ENCODE data around the gene GRAMD1B.

Gene GRAMD1B

DNA sequence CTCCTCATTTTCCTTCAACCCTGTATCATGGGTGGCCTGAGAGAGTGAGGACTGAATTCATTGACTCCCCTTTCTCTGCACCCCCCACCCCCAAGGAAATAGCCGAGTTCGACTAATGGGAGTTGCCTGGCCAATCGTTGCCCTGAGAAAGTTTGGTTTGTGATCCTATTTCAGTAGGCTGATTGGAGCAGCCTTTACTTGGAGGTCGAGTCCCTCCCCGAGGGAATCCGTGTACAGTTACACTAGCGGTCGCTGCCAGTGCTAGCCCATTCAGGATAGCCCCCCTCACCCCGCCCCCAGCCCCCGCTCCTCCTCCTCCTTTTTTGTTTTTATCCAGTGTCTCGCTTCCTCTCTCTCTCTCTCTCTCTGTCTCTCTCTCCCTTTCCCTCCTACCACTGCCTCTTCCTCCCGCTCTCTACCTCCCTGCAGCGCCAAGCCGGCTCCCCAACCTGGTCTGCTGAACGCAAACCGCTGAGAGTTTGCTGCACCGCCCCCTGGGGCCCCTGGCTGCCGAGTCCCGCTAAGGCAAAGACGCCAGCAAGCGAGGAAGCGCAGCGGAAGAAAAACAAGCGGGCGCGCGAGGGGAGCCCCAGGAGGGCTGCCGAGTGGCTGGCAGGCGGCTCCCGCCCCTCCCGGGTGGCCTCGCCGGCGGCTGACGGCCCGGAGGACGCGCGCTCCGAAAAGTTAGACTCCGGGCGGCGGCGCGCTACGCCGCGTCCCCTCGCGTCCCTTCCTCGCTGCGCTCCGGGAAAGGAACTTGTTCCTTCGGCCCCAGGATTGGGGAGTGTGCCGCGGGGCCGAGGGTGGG, at the start of gene GRAMD1B:
Gene GRAMD1B, plus strand, starts transcription at position 357 of the 808 bp plus-strand sequence. CDS start 524 bp downstream, outside the sequence.
- DNase-seq (ENCODE audit: low read depth): peak; percentile 59

DNA sequence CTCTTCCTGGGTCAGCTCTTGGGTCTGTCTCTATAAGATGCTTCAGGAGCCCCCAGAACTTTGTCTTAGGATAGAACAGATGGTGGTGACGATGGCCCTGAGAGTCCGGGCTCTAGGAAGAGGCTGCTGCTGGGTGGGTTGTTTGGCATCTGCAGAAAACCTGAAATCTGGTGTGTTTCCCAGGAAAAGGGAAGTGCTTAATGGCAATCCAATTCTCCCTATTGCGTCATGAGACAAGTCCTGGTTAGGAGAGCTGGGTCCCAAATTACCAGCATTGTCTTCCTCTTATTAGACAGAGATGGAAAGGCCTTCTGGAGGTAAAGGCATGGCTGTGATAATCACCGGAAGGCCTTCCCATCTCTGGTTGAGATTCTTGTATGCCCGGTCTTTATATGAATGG, 48.9 kb upstream of the GRAMD1B start:
- no peak for DNase-seq (ENCODE audit: low read depth)

DNA sequence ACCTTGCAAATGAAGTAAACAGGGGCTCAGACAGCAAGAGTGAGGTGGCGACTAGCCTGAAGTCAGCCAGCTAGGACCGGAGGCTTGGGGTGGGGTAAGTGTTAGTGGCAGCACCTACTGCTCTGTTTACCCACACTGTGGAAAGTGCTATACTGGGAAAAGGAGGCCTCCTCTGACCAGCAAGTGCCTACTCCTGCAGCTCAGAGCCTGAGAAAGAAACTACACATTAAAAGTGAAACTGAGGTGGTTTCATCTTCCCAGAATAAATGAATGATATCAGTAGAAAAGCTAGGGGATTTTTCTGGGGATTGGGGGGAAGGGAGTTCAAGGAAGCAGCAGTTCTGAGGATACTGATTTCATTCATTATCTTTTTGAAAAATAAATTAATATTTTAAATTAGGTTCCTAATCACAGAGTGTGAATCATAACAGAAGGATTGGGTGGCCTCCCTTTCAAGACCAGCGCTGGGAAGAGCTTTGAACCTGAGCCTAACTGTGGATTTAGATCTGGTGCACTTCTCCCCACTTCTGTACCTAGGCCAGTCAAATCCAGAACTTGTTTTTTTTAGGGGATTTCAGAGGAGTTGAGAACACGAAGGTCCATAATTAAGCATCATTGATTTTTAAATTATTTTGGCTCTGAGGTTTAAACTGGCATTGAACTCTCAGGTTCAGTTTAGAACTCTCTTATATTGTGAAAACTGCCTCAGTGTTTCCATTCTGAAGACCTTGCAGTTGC, 48.1 kb upstream of the GRAMD1B start:
- DNase-seq (ENCODE audit: low read depth): no peak

DNA sequence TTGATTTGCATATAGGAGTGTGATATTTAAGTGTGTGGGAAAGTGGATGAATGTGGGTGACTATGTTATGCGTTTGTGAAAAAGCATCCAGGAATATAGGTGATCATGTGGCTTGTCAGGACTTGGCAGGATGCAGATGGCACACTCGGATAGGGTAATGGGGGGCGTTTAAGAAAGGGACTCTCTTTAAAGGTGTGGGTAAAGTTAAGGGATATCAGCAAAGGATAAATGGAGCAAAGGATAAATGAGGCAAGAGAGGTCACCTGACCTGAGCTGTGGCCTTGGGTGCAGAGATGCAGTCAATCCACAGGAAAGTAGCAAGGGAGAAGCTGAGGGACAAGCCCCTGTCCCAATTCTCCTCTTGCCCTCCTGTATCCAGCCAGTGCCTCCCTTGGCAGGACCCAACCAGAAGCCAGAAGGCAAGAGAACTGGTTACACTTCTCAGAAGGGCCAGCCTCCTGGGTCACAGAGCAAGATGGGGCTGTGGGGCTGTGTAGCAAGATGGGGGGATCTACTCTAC, 47.5 kb upstream of the GRAMD1B start:
- no peak for DNase-seq (ENCODE audit: low read depth)

DNA sequence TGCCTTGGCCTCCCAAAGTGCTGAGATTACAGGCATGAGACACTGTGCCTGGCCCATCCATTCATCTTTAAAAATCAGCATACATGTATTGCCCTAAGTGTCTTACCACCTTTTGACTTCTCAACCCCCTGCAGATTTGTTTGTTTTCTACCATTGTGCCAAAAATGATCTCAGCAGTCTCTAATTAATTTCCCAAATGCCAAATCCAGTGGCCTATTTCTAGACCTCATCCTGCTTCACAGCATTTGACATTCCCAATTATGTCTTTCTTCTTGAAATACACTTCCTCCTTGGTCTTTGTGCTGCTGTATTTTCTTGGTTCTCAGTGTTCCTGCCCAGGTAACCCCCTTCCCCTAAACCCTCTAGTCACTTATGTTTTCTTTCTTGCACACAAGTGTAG, 46.0 kb upstream of the GRAMD1B start:
- DNase-seq (ENCODE audit: low read depth): no peak

DNA sequence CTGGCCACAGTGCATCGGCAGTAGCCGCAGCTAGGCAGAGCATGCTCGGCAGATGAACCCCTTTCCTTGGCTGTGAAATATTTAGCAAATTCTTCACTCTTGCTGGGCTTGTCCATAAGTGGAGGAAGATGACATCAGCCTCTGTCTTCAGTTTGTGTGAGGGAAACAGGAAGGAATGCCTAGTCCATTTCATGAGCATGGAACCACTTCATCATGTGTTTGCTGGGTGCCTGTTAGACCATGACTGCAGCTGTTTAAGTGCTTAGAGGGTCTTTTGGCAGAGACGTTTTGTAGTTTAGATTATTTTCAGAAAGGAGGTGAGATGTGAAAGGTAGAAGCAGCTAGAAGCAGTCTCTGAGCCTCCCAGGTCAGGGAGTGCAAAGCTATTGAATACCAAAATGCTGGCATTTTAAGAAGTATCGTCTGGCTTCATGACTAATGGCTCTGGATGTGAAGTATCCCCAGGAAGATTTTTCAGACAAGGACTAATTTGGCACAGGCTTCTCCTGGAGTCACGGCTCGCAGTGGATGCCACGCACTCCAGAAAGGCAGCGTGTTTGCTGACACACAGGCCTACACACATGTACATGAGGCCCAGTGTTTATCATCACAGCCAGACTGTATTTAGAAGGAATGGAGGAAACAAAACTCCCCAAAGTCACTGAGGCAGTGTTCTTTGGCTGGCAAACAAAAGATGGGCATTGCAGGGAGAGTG, 43.1 kb upstream of the GRAMD1B start:
- no peak for DNase-seq (ENCODE audit: low read depth)

DNA sequence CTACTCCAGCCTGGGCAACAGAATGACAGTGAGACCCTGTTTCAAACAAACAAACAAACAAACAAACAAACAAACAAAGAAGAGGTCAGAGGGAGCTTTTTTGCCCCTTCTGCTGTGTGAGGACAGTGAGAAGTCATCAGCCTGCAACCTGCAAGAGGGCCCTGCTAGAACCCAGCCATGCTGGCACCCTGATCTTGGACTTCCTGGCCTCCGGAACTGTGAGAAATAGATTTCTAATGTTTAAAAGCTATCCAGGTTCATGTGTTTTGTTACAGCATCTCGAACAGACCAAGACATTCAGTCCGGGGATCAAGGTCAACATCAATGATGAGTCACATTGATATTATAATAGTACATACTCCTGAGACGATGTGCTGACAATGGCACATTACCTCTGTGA, 41.4 kb upstream of the GRAMD1B start:
- no peak for DNase-seq (ENCODE audit: low read depth)

DNA sequence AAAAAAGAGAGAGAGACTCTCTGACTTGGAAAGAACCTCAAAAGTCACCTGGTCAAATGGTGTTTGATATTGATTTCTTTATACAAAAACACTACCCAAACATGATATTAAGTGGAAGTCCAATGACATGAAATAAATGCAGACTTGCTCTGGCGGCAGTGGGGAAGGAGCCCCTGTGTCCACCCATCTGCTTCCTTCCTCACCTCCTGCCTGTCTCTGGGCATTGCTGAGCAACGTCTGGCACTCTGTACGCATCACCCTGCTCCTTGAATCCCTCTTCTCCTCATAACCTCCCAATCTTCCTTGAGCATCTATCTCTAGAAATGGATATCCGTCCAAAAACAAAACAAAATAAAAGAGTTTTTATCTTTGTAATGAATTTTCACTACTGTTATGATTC, 39.9 kb upstream of the GRAMD1B start:
- no peak for DNase-seq (ENCODE audit: low read depth)

DNA sequence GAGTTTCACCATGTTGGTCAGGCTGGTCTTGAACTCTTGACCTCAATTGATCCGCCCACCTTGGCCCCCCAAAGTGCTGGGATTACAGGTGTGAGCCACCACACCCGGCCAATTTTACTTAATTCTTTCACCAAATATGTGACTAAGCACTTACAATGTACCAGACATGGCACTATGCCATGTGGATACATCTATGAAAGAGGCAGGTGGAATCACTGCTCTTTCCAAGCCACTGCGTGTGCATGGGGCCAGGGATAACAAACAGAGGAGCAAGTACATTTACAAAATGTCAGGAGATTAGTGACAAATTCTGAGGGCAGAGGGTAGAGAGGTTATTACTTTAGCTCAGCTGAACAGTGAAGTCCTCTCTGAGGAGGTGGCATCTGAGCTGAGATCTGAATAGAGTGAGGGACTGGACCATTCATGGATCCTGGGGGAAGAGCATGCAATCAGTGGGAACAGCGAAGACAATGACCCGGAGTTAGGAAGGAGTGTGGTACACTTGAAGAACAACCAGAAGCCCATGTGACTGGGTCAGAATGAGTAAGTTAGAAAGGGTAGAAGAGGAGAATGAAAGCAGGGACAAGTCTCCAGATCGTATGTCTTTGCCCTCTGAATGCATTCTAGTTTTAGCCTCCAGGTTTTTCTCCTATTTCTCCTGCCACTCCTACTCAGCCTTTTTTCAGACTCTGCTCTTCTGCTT, 38.3 kb upstream of the GRAMD1B start:
- DNase-seq (ENCODE audit: low read depth): no peak

DNA sequence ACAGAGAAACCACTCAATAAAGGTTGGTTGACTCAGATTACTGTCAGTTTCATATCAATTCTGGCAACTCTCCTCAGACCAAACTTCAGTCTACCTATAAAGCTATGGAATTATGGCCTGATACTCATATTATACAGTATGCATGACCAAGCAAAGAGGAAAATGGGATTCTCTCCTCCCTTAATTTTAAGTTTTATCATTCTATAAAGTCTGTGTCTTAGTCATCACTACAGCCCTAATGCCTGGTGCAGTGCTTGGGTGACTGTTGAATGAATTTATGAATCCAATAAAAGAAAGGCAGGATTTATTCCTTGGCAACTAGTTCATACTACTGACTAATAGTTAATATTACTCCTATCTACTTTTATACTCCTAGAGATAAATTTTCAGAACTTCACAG, 37.6 kb upstream of the GRAMD1B start:
- no peak for DNase-seq (ENCODE audit: low read depth)

DNA sequence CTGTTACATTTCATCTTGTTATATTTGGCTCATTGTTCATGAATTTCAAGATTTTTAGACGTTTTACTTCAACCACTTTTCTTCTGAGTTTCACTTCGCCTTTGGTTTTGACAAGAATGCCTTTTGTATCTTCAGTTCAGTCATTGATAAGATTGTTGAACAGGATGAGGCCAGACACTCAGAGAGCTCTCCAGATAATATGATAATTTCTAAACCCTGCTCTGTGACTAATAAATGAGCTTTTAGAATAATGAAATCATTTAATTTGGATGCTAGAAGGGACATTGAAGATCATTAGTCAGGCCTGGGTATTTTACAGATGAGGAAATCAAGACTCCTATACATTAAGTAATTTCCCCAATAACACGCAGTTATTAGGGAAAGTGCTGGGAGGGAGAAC, 37.2 kb upstream of the GRAMD1B start:
- DNase-seq (ENCODE audit: low read depth): no peak

DNA sequence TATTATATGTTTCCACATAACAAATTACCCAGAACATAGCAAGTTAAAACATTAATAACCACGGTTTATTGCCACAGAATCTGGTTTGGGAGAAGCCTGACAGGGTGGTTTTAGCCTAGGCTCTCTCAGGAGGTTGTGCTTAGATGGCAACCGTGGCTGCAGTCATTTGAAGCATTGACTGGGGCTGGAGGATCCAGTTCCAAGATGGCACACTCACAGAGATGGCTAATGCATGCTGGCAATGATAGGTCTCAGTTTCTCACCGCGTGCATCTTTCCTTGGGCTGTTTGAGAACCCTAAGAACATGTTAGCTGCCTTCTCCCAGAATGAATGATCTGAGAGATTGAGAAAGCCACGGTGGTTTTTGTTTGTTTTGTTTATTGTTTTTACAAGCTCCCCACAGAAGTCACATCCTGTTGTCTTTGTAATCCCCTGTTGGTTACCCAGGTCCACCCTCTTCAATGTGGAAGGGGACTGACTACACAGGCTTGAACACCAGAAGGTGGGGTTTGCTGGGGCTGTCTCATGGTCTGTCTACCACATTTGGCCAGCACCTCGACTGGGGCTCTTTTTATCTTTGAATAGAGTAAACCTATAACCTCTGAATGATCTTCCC, 36.6 kb upstream of the GRAMD1B start:
- no peak for DNase-seq (ENCODE audit: low read depth)

DNA sequence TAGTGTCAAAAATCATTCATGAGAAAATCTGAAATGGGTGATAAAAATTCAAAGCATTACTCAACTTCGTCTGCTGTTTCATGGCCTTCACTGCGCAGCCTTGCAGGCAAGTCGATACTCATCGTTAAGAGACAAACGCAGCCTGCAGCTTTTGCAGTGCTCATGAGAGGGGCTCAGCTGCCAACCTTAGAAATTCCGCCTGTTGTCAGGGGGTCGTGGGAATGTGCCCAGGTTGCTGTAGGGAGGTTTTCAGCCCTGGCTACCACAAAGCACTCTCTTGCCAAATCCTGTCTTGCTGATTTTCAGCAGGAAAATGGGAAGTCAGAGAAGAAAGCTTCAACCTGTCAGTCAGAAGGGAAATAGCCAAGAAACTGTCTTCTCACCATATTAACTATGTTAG, 25.4 kb upstream of the GRAMD1B start:
- DNase-seq (ENCODE audit: low read depth): no peak

DNA sequence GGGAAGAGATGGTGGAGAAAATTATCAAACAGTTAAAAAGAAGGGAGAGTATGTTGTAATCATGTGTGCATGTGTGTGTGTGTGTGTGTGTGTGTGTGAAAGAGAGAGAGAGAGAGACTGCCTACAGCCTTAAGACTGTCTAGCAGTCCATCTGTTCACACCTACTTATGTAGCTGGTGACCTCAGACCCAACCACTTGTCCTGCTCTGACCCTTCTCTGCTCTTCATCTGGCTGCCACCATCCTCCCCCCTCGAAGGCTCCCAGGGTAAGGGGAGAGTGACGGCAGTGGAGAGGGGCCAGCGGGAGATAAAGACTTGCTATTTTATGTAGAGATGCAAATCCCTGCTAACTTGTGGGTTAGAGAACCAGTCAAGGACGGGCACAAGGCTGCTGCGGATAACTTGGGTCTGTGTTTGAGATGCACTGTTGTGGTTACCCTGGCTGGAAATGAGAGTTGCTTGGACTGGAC, 24.9 kb upstream of the GRAMD1B start:
- no peak for DNase-seq (ENCODE audit: low read depth)

DNA sequence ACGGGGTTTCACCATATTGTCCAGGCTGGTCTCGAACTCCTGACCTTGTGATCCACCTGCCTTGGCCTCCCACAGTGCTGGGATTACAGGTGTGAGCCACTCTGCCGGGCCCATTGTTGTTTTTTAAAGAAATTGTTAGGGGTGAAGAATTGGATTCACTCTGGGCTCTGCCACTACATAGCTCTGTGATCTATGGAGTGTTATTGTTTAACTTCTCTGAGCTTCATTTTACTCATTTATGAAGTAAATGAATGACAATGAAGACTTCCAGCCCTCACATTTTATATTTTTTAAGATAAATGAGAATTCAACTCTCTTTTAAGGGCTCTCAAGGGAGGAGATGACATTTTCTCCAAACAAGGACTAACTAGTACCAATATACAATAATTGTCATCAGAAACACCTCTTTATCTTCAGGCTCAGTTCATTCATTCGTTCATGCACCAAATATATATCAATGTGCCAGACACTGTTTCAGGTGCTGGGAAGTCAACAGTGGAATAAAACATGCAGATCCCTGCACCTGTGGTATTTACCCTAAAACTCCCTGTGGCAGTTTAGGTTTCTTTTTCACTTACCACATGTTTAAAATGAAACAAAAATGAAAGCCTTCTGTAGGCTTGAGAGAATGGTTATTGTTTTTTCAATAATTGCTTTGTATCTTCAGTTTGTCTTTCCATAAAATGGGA, 23.5 kb upstream of the GRAMD1B start:
- no peak for DNase-seq (ENCODE audit: low read depth)

DNA sequence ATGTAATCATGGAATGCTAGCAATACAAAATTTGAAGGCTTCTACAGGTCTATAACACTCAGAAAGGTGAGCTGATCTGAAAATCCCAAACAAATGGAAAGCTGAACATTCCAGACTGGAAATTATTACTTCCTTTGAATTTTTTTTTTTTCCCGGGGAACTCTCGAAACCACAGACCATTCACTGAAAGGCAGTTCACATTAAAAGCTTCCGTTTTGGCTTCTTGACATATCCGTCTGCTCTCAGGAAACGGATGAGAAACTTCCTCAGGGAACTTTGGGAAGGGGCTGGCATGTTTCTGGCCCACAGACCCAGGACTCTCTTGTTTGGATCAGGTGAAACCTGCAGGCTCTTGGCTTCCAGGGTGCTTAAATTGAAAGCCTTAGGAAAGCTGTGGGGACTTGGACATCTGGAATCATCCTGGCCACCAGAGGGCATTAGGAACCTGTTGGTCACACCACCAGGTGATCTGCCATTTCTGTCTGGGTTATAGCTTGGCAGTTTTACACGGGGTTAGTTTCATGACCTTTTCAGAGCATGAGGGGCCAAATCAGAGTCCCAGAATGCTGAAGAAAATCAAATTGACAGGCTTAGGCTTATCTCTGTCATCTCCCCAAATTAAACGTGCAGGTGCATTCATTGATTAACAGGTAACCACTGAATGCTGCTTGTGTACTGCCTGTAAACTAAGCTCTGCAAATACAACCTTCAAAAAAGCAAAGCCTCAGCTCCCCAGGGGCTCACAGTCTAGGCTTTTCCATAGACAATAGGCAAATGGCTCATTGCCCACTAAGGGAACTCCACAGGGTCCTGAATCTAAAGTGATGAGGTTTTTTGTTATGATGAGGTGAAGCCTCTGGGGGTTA, 22.7 kb upstream of the GRAMD1B start:
- peak; percentile 50 for DNase-seq (ENCODE audit: low read depth)

DNA sequence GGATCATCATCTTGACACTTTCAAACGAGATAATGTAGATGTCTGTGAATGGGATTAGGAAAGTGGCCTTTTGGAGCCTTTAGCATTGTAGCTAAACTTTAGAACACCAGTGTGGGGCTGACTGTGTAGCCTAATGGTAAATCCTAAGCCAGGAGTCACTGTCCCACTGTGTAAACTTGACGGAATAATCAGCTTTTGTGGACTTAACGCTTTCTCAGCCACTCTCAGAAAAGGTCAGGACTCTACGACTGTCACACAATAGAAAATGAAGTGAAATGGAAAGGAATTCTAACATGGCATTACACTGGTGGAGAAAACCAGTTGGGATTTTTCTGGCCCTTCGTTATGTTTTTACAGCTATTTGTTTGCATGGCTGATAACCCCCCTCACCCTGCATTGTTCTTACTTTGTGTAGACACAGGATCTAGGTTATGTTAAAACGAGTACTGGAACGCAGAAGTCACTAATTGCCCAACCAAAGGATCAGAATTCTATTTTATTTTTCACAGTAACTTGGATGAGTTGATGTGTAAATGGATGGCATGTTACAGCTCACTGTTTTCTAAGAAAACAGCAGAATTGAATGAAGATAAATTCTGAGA, 22.0 kb upstream of the GRAMD1B start:
- DNase-seq (ENCODE audit: low read depth): no peak

DNA sequence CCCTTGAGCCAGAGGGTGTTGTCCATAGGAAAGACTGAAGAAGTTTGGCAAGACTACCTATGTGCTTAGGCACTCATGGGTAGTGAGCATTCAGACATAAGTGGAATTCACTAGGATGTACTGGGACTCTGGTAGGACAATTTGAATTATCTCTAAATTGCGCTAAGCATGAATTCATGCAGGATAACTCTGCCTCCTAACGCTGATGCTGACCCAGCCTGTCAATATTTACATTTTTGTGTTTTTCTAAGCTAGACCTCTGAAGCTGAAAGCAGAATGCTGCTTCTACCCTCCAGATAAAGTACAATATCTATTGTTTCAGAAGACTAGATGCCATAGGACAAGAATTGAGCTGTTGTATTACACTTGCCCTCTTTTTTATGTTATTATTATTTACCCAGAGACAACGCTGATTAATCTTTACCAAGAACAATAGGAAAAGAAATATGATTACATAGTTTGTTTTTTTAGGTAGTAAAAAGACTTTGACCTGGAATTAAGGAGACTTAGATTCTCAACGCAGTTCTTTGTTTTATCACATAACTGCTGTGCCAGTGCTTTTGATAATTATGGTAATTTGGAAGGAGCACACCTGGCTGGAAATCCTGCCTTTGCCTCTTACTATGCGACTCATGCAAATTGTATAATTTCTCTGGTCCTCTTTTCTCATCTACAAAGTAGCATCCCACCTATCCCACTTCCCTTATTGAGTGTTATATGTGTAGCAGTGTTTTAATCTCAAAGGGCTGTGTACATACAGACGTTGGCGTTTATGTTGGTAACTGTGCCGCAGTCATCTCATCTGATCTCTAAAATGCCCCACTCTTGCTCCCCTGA, 21.2 kb upstream of the GRAMD1B start:
- no peak for DNase-seq (ENCODE audit: low read depth)

Data from stimulated activated CD4-positive, alpha-beta T cell treated with anti-CD3 and anti-CD28 coated beads, Interleukin-2, amount 100 ng/mL, for 4 hours (primary cell).